Neural cell (in vitro differentiated cells): Measurements from ENCODE around the gene PTP4A2. TPM values are rescaled to one million over a fixed set of nuclear protein-coding genes. Genes with fewer than 3 reads are reported as not detected.

Source experiments
- H2AFZ ChIP-seq: fragments of 200-600, 300-800 bp; sonication (generic), shearing (Covaris generic); 2 replicates; pipeline ENCODE4 v1.6.0; 2014; ENCODE audit warnings: low read depth, mild to moderate bottlenecking, antibody characterized with exemption, low read length, moderate library complexity
- H3F3A ChIP-seq: fragments of 200-600 bp; shearing (Covaris generic); 2 replicates; pipeline ENCODE4 v1.6.1; 2016; ENCODE audit warnings: mild to moderate bottlenecking, moderate library complexity, mixed read lengths, antibody characterized with exemption, low read length; ENCODE audit not compliant: insufficient read depth, poor library complexity, severe bottlenecking
- H3K27ac ChIP-seq: fragments of 200-600, 300-800 bp; sonication (generic), shearing (Covaris generic); 2 replicates; pipeline ENCODE4 v1.5.1; 2014; ENCODE audit warnings: mild to moderate bottlenecking, low read length, moderate library complexity
- H3K27me3 ChIP-seq: fragments of 300-800, 200-600 bp; sonication (generic), shearing (Covaris generic); 2 replicates; pipeline ENCODE4 v1.6.0; 2014; ENCODE audit warnings: mild to moderate bottlenecking, low read depth, low read length, moderate library complexity; ENCODE audit not compliant: insufficient read depth
- H3K36me3 ChIP-seq: fragments of 300-800, 200-600 bp; sonication (generic), shearing (Covaris generic); 2 replicates; pipeline ENCODE4 v1.5.1; 2014; ENCODE audit warnings: mild to moderate bottlenecking, antibody characterized with exemption, low read length, moderate library complexity; ENCODE audit not compliant: insufficient read depth
- H3K4me2 ChIP-seq: fragments of 300-800, 200-600 bp; sonication (generic), shearing (Covaris generic); 2 replicates; pipeline ENCODE4 v1.6.0; 2014; ENCODE audit warnings: mild to moderate bottlenecking, low read length
- H3K4me3 ChIP-seq: fragments of 300-800, 200-600 bp; sonication (generic), shearing (Covaris generic); 2 replicates; pipeline ENCODE4 v1.5.1; 2014; ENCODE audit warnings: mild to moderate bottlenecking, low read length, moderate library complexity
- H3K79me2 ChIP-seq: fragments of 200-600 bp; shearing (Covaris generic); replicated peaks from 2 replicates; pipeline ENCODE4 v1.6.0; 2014; ENCODE audit warnings: mild to moderate bottlenecking, low read length, moderate library complexity; ENCODE audit not compliant: insufficient read depth
- H3K9ac ChIP-seq: fragments of 300-800, 200-600 bp; sonication (generic), shearing (Covaris generic); 2 replicates; pipeline ENCODE4 v1.6.1; 2016; ENCODE audit warnings: mild to moderate bottlenecking, low read length, mixed read lengths
- H3K9me2 ChIP-seq: fragments of 200-600 bp; shearing (Covaris generic); 2 replicates; pipeline ENCODE4 v1.6.1; 2016; ENCODE audit warnings: mild to moderate bottlenecking, low read length, mixed read lengths; ENCODE audit not compliant: insufficient read depth
- H3K9me3 ChIP-seq: fragments of 200-600, 300-800 bp; sonication (generic), shearing (Covaris generic); 2 replicates; pipeline ENCODE4 v1.6.1; 2016; ENCODE audit warnings: mild to moderate bottlenecking, mixed run types, low read length, moderate library complexity, mixed read lengths
- H4K20me1 ChIP-seq: fragments of 200-600 bp; shearing (Covaris generic); 2 replicates; pipeline ENCODE4 v1.6.1; 2016; ENCODE audit warnings: mild to moderate bottlenecking, mixed run types; ENCODE audit not compliant: insufficient read depth
- EP300 ChIP-seq: fragments of 450-650 bp; conservative IDR thresholded peaks from 2 replicates; pipeline ENCODE4 v1.6.1; 2014; ENCODE audit warnings: antibody characterized with exemption, mild to moderate bottlenecking, moderate library complexity; ENCODE audit not compliant: poor library complexity, severe bottlenecking
- EZH2 ChIP-seq: fragments of 200-600, 300-800 bp; shearing (Covaris generic), sonication (generic); IDR thresholded peaks from 2 replicates; pipeline ENCODE4 v1.6.1; 2014; ENCODE audit warnings: antibody characterized with exemption, low read length, borderline replicate concordance, mild to moderate bottlenecking; ENCODE audit not compliant: insufficient read depth, poor library complexity, severe bottlenecking
- MXI1 ChIP-seq: fragments of 450-650 bp; conservative IDR thresholded peaks from 2 replicates; pipeline ENCODE4 v1.6.1; 2014; ENCODE audit warnings: antibody characterized with exemption, mild to moderate bottlenecking; ENCODE audit not compliant: poor library complexity, severe bottlenecking
- POLR2AphosphoS5 ChIP-seq: IDR thresholded peaks from 2 replicates; pipeline ENCODE4 v1.6.1; 2012
- RAD21 ChIP-seq: fragments of 450-650 bp; conservative IDR thresholded peaks from 2 replicates; pipeline ENCODE4 v1.6.1; 2014; ENCODE audit warnings: antibody characterized with exemption, mild to moderate bottlenecking, moderate library complexity
- SMC3 ChIP-seq: fragments of 450-650 bp; conservative IDR thresholded peaks from 2 replicates; pipeline ENCODE4 v1.6.1; 2014; ENCODE audit warnings: antibody characterized with exemption, mild to moderate bottlenecking, moderate library complexity; ENCODE audit not compliant: poor library complexity
- TAF1 ChIP-seq: IDR thresholded peaks from 2 replicates; pipeline ENCODE4 v1.6.1; 2012; ENCODE audit warnings: low read depth
- polyA plus RNA-seq: library from polyadenylated mRNA; depleted of rRNA; stranded (reverse); fragments of >200 nt; gene quantifications from 2 replicates; pipeline ENCODE4 v1.2.3, GENCODE V29; 2014
- TF ChIP-seq, protein P1 (sequence below): fragments of 450-650 bp; IDR thresholded peaks from 2 replicates; pipeline ENCODE4 v1.5.1; 2014; ENCODE audit warnings: antibody characterized with exemption, mild to moderate bottlenecking, moderate library complexity; ENCODE audit not compliant: poor library complexity, severe bottlenecking
- TF ChIP-seq, protein P2 (sequence below): IDR thresholded peaks from 2 replicates; pipeline ENCODE4 v1.6.1; 2012; ENCODE audit warnings: borderline replicate concordance

The PTP4A2 gene
- polyA plus RNA-seq, 1 donor from 2014 or later = 250 TPM

DNA sequence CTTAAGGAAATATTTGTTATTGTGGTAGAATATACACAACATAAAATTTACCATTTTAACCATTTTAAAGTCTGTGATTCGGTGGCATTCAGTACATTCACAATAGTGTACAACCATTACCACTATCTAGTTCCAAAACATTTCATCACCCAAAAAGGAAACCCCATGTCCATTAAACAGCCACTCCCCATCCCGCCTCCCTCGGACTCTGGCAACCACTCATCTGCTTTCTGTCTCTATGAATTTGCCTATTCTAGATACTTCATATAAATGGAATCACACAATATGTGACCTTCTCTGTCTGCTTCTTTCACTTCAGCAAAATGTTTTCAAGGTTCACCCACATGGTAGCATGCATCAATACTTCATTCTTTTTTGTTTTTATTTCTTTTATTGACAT is 51.3 kb downstream of the PTP4A2 start:
- Histone ChIP-seq H3K9ac (no peak overlapping the region), H3K27ac (no peak overlapping the region), H3K36me3 (no peaks in the 10 kb centered on the region), H4K20me1 (no peaks in the 10 kb centered on the region), H2AFZ (no peak overlapping the region), H3F3A (no peaks in the 10 kb centered on the region), H3K79me2 (no peaks in the 10 kb centered on the region), H3K4me3 (no peak overlapping the region), H3K9me3 (no peaks in the 10 kb centered on the region), H3K27me3 (no peaks in the 10 kb centered on the region), H3K4me2 (no peak overlapping the region), H3K9me2 (no peaks in the 10 kb centered on the region)
- no peak for TF ChIP-seq MXI1
- TF ChIP-seq, protein P1, sequence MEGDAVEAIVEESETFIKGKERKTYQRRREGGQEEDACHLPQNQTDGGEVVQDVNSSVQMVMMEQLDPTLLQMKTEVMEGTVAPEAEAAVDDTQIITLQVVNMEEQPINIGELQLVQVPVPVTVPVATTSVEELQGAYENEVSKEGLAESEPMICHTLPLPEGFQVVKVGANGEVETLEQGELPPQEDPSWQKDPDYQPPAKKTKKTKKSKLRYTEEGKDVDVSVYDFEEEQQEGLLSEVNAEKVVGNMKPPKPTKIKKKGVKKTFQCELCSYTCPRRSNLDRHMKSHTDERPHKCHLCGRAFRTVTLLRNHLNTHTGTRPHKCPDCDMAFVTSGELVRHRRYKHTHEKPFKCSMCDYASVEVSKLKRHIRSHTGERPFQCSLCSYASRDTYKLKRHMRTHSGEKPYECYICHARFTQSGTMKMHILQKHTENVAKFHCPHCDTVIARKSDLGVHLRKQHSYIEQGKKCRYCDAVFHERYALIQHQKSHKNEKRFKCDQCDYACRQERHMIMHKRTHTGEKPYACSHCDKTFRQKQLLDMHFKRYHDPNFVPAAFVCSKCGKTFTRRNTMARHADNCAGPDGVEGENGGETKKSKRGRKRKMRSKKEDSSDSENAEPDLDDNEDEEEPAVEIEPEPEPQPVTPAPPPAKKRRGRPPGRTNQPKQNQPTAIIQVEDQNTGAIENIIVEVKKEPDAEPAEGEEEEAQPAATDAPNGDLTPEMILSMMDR = no peak
- no peak for TF ChIP-seq TAF1
- no peak for TF ChIP-seq RAD21
- TF ChIP-seq SMC3 = no peak
- no peak for TF ChIP-seq EP300
- TF ChIP-seq, protein P2, sequence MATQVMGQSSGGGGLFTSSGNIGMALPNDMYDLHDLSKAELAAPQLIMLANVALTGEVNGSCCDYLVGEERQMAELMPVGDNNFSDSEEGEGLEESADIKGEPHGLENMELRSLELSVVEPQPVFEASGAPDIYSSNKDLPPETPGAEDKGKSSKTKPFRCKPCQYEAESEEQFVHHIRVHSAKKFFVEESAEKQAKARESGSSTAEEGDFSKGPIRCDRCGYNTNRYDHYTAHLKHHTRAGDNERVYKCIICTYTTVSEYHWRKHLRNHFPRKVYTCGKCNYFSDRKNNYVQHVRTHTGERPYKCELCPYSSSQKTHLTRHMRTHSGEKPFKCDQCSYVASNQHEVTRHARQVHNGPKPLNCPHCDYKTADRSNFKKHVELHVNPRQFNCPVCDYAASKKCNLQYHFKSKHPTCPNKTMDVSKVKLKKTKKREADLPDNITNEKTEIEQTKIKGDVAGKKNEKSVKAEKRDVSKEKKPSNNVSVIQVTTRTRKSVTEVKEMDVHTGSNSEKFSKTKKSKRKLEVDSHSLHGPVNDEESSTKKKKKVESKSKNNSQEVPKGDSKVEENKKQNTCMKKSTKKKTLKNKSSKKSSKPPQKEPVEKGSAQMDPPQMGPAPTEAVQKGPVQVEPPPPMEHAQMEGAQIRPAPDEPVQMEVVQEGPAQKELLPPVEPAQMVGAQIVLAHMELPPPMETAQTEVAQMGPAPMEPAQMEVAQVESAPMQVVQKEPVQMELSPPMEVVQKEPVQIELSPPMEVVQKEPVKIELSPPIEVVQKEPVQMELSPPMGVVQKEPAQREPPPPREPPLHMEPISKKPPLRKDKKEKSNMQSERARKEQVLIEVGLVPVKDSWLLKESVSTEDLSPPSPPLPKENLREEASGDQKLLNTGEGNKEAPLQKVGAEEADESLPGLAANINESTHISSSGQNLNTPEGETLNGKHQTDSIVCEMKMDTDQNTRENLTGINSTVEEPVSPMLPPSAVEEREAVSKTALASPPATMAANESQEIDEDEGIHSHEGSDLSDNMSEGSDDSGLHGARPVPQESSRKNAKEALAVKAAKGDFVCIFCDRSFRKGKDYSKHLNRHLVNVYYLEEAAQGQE = no peak
- TF ChIP-seq EZH2 = no peak
- no peak for TF ChIP-seq POLR2AphosphoS5

DNA sequence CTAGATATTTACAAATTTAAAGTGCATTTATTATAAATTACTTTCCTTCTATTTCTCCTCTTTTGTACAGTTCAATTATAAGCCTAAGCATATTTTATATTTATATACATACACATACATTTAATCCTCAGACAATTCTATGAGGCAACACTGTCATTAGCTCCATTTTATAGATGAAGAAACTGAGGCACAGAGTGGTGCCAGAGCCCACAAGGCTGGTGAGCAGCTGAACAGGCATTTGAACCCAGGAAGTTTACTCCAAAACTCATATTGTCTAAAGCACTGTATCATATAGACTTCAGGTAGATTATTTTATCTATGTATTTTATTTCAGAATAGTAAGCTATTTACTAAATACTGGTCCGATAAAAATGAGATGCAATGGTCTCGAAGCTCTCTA is 52.3 kb downstream of the PTP4A2 start:
- Histone ChIP-seq H4K20me1 (no peaks in the 10 kb centered on the region), H2AFZ (no peak overlapping the region), H3K27me3 (no peaks in the 10 kb centered on the region), H3K9ac (no peak overlapping the region), H3K27ac (no peak overlapping the region), H3K4me3 (no peak overlapping the region), H3K79me2 (no peaks in the 10 kb centered on the region), H3K36me3 (no peaks in the 10 kb centered on the region), H3K4me2 (no peak overlapping the region), H3K9me2 (no peaks in the 10 kb centered on the region), H3F3A (no peaks in the 10 kb centered on the region), H3K9me3 (no peaks in the 10 kb centered on the region)
- TF ChIP-seq, protein P2 = no peak
- TF ChIP-seq, protein P1 = no peak
- no peak for TF ChIP-seq RAD21
- TF ChIP-seq POLR2AphosphoS5 = no peak
- TF ChIP-seq EP300 = no peak
- TF ChIP-seq TAF1 = no peak
- TF ChIP-seq SMC3 = no peak
- TF ChIP-seq EZH2 = no peak
- no peak for TF ChIP-seq MXI1
